Activated CD8-positive, alpha-beta memory T cell treated with anti-CD3 and anti-CD28 coated beads, Interleukin-2, amount 10 ng/mL, durations not matched to agents 7 days and 5 days (primary cell): Measurements from ENCODE around the gene UNC13C. TPM values are rescaled to one million over a fixed set of nuclear protein-coding genes. Genes with fewer than 3 reads are reported as not detected.

ENCODE experiments used
- ATAC-seq: fragments of 150-1000 bp; cut with Tn5 transposase; one replicate; pipeline ENCODE4 v1.10.0; 2021; ENCODE audit warnings: moderate library complexity
- CTCF ChIA-PET: fragments of 350-600 bp; sonication (Branson Sonifier 250); formaldehyde crosslinking; loops from one replicate; lab custom pipeline; 2021; ENCODE audit warnings: antibody characterized with exemption; lab: Charles Lee
- DNase-seq: peaks from one replicate; pipeline ENCODE4 v3.0.0-alpha.2; 2020
- H3K27ac Mint-ChIP-seq: one replicate; pipeline ENCODE4 v1.8.0; 2021; ENCODE audit warnings: mild to moderate bottlenecking, mixed read lengths
- H3K27me3 Mint-ChIP-seq: one replicate; pipeline ENCODE4 v1.8.0; 2021; ENCODE audit warnings: mixed read lengths
- H3K36me3 Mint-ChIP-seq: one replicate; pipeline ENCODE4 v1.8.0; 2021; ENCODE audit warnings: mild to moderate bottlenecking, mixed read lengths
- H3K4me1 Mint-ChIP-seq: one replicate; pipeline ENCODE4 v1.8.0; 2021; ENCODE audit warnings: mixed read lengths
- H3K4me3 Mint-ChIP-seq: one replicate; pipeline ENCODE4 v1.8.0; 2021; ENCODE audit warnings: mild to moderate bottlenecking, moderate library complexity, mixed read lengths
- H3K9me3 Mint-ChIP-seq: one replicate; pipeline ENCODE4 v1.8.0; 2022; ENCODE audit warnings: low read depth, mixed read lengths
- total RNA-seq, 2 experiments: library from RNA; stranded (reverse); gene quantifications; one replicate each; pipeline ENCODE4 v1.2.3, GENCODE V29; 2021

Gene UNC13C
- total RNA-seq, 2 experiments from 2014 or later, result not detected

DNA sequence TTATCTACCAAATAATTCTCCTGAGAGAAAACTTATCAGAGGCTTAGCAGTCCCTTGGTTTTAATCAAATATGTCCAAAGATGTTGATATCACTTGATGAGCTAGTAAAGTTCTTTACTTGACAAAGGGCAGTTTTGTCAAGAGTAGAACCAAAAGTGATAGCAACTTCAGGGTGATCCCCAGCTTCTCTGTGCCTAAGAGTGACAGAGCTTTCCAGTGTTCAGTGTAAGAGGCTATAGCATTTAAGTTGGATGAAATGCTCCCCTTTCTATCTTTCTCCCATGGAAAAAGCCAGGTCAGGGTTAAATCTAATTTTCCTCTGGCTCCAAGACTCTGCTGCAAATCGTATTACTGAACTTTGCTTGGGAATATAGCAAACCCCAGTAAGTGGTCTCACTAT is 120.8 kb downstream of the UNC13C start:
- Mint-ChIP-seq H3K36me3 (no peaks in the 10 kb centered on the region), H3K27ac (no peak overlapping the region), H3K27me3 (no peaks in the 10 kb centered on the region), H3K4me3 (no peak overlapping the region), H3K4me1 (no peaks in the 10 kb centered on the region), H3K9me3 (no peaks in the 10 kb centered on the region)
- DNase-seq, result no peak
- ATAC-seq, result no peak
- CTCF ChIA-PET, result no interaction called here

GRCh38 chr15:54101664-54102270 is 123.5 kb downstream of the UNC13C start:
- no peaks in the 10 kb centered on the region for H3K4me1 Mint-ChIP-seq
- H3K9me3 Mint-ChIP-seq, result no peaks in the 10 kb centered on the region
- no peak for DNase-seq
- no peak for ATAC-seq
- no peak overlapping the region for H3K27ac Mint-ChIP-seq
- H3K27me3 Mint-ChIP-seq, result no peaks in the 10 kb centered on the region
- CTCF ChIA-PET, result no interaction called here
- H3K36me3 Mint-ChIP-seq, result no peaks in the 10 kb centered on the region
- H3K4me3 Mint-ChIP-seq, result no peak overlapping the region

DNA sequence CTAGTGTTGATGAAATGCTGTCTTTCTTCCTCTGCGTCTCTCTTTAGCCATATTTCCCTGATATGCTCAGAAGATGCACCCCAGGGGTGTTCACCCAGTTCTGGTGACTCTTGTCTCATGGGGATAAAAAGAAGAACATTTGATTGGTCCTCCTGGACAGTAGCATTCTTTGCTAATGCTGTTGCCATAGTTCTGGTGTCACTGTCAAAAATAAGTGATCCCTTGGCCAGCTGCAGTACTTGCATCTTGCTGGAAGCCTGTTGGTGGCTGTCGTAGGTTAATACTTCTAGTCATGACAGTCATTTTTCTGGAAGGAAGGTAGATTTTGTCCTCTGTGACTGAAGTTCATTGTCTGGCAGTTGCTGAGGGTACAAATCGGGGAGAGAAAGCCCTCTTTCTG is 124.5 kb downstream of the UNC13C start:
- Mint-ChIP-seq H3K4me1 (no peaks in the 10 kb centered on the region), H3K36me3 (no peaks in the 10 kb centered on the region), H3K27me3 (no peaks in the 10 kb centered on the region), H3K27ac (no peak overlapping the region), H3K9me3 (no peaks in the 10 kb centered on the region), H3K4me3 (no peak overlapping the region)
- ATAC-seq (no peak), DNase-seq (no peak)
- CTCF ChIA-PET, result no interaction called here

DNA sequence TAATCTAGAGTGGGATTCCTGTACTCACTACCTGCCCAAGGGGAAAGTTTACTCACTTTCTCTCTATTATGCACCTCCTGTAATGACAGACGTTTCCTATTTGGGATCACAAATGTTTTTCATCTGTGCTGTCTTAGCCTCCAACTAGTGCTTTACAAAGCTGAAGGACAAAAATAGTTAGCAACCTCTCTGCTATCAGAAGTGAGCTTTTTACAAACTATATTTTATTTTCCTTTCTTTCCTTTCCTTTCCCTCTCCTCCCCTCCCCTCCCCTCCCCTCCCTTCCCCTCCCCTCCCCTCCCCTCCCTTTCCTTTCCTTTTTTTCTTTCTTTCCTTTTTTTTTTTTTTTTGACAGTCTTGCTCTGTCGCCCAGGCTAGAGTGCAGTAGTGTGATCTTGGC is 130.8 kb downstream of the UNC13C start:
- Mint-ChIP-seq H3K4me1 (no peaks in the 10 kb centered on the region), H3K4me3 (no peak overlapping the region), H3K27me3 (no peaks in the 10 kb centered on the region), H3K36me3 (no peaks in the 10 kb centered on the region), H3K9me3 (no peaks in the 10 kb centered on the region), H3K27ac (no peak overlapping the region)
- ATAC-seq (no peak), DNase-seq (no peak)
- CTCF ChIA-PET, result no interaction called here

GRCh38 chr15:54119051-54119450 is 140.8 kb downstream of the UNC13C start:
- H3K4me1 Mint-ChIP-seq, result no peaks in the 10 kb centered on the region
- no peak overlapping the region for H3K27ac Mint-ChIP-seq
- ATAC-seq (no peak), DNase-seq (no peak)
- CTCF ChIA-PET, result no interaction called here
- no peaks in the 10 kb centered on the region for H3K27me3 Mint-ChIP-seq
- H3K9me3 Mint-ChIP-seq, result no peaks in the 10 kb centered on the region
- no peak overlapping the region for H3K4me3 Mint-ChIP-seq
- H3K36me3 Mint-ChIP-seq, result no peaks in the 10 kb centered on the region

DNA sequence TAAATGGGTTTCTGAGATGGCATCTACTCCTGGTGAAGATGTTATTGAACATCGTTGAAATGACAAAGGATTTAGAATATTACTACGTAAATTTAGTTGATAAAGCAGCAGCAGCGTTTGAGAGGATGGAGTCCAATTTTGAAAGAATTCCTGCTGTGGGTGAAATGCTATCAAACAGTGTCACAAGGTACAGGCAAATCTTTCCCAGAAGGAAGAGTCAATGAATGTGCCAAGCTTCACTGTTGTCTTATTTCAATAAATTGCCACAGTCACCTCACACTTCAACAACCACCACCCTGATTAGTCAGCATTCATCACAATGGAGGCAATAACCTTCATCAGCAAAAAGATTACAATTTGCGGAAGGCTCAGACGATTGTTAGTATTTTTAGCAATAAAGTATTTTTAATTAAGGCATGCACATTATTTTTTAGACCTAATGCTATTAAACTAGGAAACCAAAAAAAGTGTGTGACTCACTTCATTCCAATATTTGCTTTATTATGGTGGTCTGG is 142.8 kb downstream of the UNC13C start:
- CTCF ChIA-PET, result no interaction called here
- H3K27ac Mint-ChIP-seq, result no peak overlapping the region
- no peaks in the 10 kb centered on the region for H3K36me3 Mint-ChIP-seq
- ATAC-seq (no peak), DNase-seq (no peak)
- no peaks in the 10 kb centered on the region for H3K9me3 Mint-ChIP-seq
- H3K4me3 Mint-ChIP-seq, result no peak overlapping the region
- H3K27me3 Mint-ChIP-seq, result no peaks in the 10 kb centered on the region
- no peaks in the 10 kb centered on the region for H3K4me1 Mint-ChIP-seq

DNA sequence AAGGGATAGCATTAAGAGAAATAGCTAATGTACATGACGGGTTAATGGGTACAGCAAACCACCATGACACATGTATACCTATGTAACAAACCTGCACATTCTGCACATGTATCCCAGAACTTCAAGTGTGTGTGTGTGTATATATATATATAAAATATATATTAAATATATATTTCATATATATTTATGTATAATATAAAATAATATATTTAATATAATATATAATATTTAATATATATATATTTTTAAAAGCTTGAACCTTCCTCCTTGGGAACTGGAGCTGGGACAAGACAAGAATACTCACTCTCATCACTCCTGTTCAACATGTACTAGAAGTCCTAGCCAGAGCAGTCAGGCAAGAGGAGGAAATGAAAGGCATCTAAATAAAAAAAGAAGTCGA is 149.3 kb downstream of the UNC13C start:
- H3K36me3 Mint-ChIP-seq, result no peaks in the 10 kb centered on the region
- ATAC-seq, result no peak

DNA sequence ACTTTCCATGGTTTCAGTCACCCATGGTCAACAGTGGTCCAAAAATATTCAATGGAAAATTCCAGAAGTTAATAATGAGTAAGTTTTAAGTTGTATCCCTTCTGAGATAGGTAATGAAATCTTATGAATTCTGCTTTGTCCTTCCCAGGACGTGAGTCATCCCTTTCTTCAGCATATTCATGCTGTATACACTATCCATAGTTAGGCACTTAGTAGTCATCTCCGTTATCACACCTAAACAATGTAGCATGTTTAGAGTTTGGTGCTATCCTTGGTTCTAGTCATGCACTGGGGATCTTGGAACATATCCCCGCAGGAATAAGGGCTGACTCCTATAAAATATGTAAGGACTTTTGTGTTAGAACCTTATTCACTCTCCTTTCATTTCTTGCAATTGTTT is 153.2 kb downstream of the UNC13C start:
- CTCF ChIA-PET, result no interaction called here
- no peak overlapping the region for H3K4me3 Mint-ChIP-seq
- no peaks in the 10 kb centered on the region for H3K27me3 Mint-ChIP-seq

More for the DNA sequence above, 149.3 kb downstream of the UNC13C start:
- CTCF ChIA-PET, result no interaction called here
- H3K27me3 Mint-ChIP-seq, result no peaks in the 10 kb centered on the region
- no peaks in the 10 kb centered on the region for H3K4me1 Mint-ChIP-seq
- H3K4me3 Mint-ChIP-seq, result no peak overlapping the region
- H3K27ac Mint-ChIP-seq, result no peak overlapping the region
- H3K9me3 Mint-ChIP-seq, result no peaks in the 10 kb centered on the region
- DNase-seq, result no peak

DNA sequence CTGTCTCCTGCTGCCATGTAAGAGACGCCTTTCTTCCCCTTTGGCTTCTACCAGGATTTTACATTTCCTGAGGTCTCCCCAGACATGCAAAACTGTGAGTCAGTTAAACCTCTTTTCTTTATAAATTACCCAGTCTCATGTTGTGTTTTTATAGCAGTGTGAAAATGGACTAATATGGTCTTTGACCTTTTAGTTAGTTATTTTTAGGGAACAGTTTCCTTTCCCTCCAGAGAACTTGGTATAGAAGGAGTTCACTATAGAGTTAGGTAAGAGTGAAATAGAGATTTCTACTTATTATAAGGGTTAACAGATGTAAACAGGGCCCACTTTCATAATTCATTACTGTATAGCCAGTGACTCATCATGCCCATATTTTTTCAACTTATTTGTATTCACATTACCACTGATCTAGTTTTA is 170.9 kb downstream of the UNC13C start:
- Mint-ChIP-seq H3K9me3 (no peaks in the 10 kb centered on the region), H3K36me3 (no peaks in the 10 kb centered on the region), H3K27me3 (no peaks in the 10 kb centered on the region), H3K27ac (no peak overlapping the region), H3K4me3 (no peak overlapping the region), H3K4me1 (no peaks in the 10 kb centered on the region)
- DNase-seq (no peak), ATAC-seq (no peak)
- CTCF ChIA-PET, result no interaction called here

More for the DNA sequence above, 153.2 kb downstream of the UNC13C start:
- Mint-ChIP-seq H3K9me3 (no peaks in the 10 kb centered on the region), H3K27ac (no peak overlapping the region), H3K4me1 (no peaks in the 10 kb centered on the region), H3K36me3 (no peaks in the 10 kb centered on the region)
- ATAC-seq, result no peak
- DNase-seq, result no peak

DNA sequence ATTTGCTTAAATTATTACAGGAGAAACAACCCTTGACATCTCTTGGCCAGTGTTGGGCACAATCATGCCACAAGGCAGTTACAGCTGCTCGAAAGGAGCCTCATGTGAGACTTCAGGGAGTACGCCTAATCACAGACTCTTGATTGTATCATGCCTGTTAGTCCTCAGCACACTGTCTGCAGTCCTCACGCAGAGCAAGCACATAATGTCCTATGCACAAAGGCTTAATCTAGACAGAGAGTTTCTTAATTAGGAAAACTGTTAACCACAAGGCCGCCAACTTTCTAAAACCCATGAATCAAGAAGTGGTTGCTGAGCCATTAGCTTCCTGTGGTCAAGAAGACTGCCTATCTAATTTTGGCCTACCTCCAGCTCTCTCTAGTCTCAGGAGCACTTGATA is 172.0 kb downstream of the UNC13C start:
- H3K27me3 Mint-ChIP-seq, result no peaks in the 10 kb centered on the region
- no peak for ATAC-seq
- no peak for DNase-seq
- no peak overlapping the region for H3K27ac Mint-ChIP-seq
- H3K4me1 Mint-ChIP-seq, result no peaks in the 10 kb centered on the region
- no peak overlapping the region for H3K4me3 Mint-ChIP-seq
- H3K36me3 Mint-ChIP-seq, result no peaks in the 10 kb centered on the region
- CTCF ChIA-PET, result no interaction called here
- H3K9me3 Mint-ChIP-seq, result no peaks in the 10 kb centered on the region

DNA sequence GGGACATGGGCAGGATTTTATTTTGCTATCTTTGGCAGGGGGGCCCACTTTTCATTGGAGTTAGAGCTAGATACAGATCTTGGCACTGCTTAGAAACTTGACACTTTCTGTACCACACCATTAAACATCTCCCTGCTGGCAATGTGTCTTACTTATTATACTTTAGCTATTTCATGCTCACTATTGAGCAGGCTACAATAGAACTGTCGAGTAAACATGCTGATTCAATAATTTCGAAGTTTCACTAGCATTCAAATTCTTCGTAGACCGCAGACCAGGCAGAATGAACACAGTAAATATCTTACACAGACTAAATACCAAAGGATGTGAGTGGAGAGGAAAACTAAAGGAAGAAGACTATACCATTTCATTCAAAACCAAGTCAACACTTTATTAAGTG is 180.8 kb downstream of the UNC13C start:
- no peaks in the 10 kb centered on the region for H3K36me3 Mint-ChIP-seq
- no peak for DNase-seq
- ATAC-seq, result no peak
- no peaks in the 10 kb centered on the region for H3K9me3 Mint-ChIP-seq
- CTCF ChIA-PET, result no interaction called here
- no peak overlapping the region for H3K27ac Mint-ChIP-seq
- H3K4me1 Mint-ChIP-seq, result no peaks in the 10 kb centered on the region
- no peak overlapping the region for H3K4me3 Mint-ChIP-seq
- no peaks in the 10 kb centered on the region for H3K27me3 Mint-ChIP-seq

DNA sequence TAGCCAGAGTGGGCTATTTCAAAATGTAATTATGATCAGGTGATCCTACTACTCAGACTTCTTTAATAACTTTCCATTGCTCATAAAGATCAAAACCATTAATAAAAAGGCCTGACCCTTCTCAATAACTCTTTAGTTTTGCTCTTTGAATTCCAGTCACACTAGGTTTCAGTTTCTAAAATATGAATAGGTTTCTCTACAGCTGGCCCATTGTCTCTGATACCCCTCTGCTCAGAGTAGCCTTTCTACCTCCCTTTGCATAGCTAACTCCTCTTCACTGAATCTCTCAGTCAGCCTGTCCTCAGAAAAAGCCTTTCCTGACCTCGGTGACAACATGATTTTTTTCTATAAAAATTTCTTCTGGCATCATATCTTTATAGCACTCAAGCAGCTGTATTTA is 209.1 kb downstream of the UNC13C start:
- Mint-ChIP-seq H3K4me1 (no peaks in the 10 kb centered on the region), H3K27ac (no peak overlapping the region), H3K36me3 (no peaks in the 10 kb centered on the region), H3K9me3 (no peaks in the 10 kb centered on the region), H3K4me3 (no peak overlapping the region), H3K27me3 (no peaks in the 10 kb centered on the region)
- CTCF ChIA-PET, result no interaction called here
- no peak for ATAC-seq
- DNase-seq, result no peak

- ATAC-seq, result no peak
- Mint-ChIP-seq H3K4me1 (no peaks in the 10 kb centered on the region), H3K27ac (no peak overlapping the region), H3K36me3 (no peaks in the 10 kb centered on the region), H3K9me3 (peaks cover 22% of the 10 kb centered on the region), H3K4me3 (no peak overlapping the region), H3K27me3 (no peaks in the 10 kb centered on the region)
- CTCF ChIA-PET, result no interaction called here
- no peak for DNase-seq
Measured at GRCh38 chr15:54197995-54198394, 219.8 kb downstream of the UNC13C start.

GRCh38 chr15:54206586-54207321 is 228.5 kb downstream of the UNC13C start:
- Mint-ChIP-seq H3K9me3 (no peaks in the 10 kb centered on the region), H3K4me3 (no peak overlapping the region), H3K27me3 (no peaks in the 10 kb centered on the region), H3K27ac (no peak overlapping the region), H3K4me1 (no peaks in the 10 kb centered on the region), H3K36me3 (no peaks in the 10 kb centered on the region)
- CTCF ChIA-PET, result no interaction called here
- ATAC-seq (no peak), DNase-seq (no peak)
